NCI-H460 (cell line): ENCODE results near the gene ITFG2. TPM values are rescaled to one million over a fixed set of nuclear protein-coding genes. Genes with fewer than 3 reads are reported as not detected.

ENCODE experiments used
- DNase-seq: peaks from one replicate; pipeline ENCODE4 v3.0.0-alpha.2; 2016; ENCODE audit warnings: low read depth; ENCODE audit errors: extremely low read depth
- total RNA-seq: library from RNA; depleted of rRNA; stranded (reverse); fragments of >200 nt; shearing (Covaris generic); gene quantifications from 2 replicates; pipeline ENCODE4 v1.2.3, GENCODE V29; 2014

ITFG2 gene
- total RNA-seq, 1 experiment from 2014 or later: 8.7 TPM

DNA sequence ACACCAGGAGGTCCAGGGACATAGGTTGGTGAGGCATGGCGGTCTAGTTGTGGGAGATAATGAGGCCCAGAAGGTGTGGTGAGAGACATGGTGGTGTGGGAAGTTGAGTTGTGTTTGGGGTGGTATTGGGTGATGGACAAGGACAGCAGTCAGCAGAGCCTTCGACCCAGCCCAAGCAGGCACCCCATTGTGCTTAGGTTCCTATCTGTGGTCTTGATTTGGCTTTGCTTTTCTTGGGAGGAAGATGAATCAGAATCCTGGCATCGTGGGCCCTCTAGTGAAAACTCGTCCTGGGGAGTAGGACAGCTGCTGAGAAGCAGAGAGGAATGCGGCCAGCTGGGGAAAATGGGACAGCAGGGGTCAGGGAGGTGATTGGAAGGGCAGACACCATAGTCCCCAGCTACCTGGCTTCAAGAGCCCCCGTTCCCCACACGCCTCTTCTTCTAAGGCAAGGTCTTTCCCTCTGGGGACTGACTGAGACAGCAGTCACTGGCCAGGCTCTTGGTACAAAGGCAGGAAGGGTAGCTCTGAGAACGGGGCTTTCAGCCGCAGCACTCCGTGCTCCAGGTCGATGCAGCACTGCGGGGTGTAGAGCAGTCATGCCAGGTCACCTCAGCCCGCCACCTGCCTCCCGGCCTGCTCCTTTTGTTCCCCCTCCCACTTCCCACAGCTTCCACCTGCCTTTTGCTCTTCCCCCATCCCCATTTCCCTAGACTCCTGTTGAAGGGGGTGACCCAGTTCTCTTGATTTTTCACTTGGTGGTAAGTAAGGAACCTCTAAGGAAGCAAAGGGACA is 14.4 kb downstream of the ITFG2 start:
- no peak for DNase-seq

DNA sequence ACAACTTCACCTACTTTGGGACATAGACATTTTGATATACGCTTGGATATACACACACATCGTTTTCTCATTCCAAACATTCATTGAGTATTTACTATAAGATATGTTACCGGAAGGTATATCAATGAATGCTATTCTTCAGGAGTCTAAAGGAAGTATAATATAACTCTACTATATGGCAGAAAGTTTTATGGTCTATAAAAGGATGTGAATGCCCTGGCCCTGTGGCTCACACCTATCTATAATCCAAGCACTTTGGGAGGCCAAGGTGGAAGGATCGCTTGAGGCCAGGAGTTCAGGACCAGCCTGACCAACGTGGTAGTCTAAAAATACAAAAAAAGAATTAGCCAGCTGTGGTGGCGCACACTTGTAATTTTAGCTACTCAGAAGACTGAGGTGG is 16.8 kb downstream of the ITFG2 start:
- no peak for DNase-seq

DNA sequence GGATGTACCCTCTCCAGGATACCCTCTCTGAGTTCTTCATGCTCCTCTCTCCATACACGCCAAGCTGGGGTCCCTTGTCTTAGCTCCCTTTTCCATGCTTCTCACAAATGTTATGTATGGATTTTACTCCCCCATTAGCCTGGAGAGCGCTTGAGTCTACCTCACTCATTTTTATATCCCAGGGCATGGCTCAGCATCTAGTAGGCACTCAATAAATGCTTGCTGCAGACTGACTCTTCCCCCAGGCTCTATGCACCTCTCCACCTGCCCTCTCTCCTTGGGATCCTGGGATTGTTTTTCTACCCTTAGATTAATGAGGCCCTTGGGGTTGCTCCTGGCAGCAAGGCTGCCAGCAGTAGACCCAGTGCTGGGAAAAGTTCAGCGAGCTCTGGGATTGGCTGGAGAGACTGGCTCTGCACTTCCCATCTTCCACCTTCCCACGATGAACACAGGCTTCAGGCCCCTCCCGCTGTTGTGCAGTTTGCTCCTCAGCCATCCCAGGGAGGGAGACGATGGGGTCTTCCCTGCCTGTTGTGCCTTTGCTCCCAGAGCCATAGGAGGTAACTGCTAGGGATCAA is 20.2 kb downstream of the ITFG2 start:
- DNase-seq: no peak

DNA sequence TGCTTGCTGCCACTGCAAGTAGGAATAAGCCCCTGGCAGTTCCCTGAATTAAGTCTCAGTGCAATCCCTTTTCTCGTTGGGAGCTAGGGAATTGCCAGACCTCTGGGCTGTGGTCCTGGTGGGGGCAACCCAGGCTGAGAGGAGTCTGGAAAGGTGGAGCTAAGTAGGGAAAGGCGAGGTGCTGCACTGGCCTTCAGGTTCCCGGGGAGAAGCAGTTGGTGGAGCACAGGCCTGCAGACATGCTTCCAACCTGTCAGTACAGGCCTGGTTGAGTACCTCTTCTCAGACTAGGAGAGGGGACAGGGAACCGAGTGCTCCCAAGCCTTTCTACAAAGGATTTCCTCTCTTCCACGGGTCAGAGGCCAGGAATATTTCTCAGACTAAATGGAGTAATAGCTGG is 20.9 kb downstream of the ITFG2 start:
- no peak for DNase-seq

DNA sequence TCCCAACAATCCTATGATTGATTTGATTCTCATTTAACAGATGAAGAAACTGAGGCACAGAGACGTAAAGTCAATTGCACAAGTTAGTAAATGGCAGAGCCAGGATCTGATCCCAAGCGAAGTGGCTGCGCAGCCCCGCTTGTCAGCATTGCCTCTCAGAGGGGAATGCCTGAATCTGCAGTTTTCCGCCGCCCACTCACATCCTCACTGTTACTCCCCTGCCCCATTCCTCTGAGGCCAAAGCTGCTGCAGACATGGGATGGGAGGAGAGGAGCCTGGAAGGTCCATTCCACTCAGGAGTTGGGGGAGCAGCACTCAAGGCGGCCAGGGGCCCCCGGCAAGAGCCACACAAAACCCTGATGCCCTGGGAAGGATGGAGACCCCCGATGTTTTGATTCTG is 21.3 kb downstream of the ITFG2 start:
- no peak for DNase-seq

DNA sequence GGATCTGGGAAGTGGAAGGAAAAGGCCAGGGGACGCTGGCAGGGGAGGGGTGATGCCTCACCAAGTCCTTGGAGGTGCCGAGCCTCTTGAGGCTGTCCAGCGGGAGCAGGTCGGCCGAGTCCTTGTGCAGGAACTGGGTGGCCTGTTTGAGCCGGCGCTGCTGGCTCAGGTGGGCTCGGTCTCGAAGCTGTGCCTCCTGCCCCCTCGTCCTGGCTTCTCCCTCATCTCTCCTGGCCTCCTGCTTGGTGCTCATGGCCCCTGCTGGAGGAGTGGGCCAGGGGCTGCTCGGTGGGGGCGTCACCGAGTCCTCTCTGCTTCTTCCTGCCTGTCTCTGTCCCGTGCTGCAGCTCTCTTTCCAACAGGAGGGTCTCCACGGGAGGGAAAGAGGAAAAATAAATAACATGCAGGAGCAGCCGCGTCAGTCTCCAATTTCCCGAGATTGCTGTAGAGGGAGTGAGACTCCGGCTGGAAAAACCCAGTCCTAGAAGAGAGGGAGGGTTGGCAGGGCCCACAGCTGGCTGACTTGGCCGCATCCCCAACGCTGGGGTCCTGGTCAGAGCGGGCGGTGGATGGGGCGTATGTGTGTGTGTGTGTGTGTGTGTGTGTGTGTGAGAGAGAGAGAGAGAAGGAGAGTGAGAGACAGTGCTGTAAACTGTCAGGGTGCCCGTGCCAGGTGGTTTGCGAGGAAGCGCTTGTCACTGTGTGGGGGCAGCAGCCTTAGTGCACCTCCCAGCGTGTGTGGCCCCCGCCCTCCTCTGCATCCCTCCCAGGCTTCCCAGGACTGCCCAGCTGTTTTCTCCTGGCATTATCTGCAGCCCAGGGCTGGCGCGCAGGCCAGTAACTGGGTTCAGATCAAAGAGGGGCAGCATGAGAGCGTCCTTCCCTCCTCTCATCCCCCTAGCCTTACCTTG is 22.4 kb downstream of the ITFG2 start, which contains the start of gene NRIP2:
Gene NRIP2, minus strand, starts transcription at position 455 of the 911 bp plus-strand sequence. Its CDS starts 52 bp downstream, at position 403.
- DNase-seq: no peak

DNA sequence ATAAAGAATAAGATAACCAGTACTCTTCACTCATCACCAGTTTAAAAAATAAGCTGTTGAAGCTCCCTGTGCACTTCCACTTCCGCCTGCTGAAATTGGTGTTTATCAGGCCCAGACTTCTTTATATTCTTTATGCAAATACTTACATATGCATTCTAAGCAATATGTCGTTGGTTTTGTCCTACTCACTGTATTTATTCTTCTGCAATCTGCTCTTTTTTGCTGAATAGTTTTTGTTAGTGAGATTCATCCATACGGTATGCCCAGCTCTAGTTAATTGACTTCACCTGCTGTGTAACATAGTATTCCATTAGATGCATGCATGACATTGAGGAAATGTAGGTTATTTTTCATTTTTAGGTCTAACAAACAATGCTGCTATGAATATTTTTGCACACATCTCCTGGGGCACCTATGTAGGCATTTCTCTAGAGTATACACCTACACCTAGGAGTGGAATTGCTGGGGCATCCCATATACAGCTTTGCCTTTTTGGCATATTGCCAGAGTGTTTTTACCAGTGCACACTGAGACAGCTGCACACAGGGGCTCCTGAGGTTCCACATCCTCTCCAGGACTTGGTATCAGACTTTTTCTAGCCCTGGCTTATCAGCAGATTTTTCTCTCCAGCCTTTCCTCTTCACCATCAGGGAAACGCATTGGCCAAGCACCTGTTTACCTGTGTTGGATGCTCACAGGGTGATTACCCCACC is 23.4 kb downstream of the ITFG2 start:
- no peak for DNase-seq

DNA sequence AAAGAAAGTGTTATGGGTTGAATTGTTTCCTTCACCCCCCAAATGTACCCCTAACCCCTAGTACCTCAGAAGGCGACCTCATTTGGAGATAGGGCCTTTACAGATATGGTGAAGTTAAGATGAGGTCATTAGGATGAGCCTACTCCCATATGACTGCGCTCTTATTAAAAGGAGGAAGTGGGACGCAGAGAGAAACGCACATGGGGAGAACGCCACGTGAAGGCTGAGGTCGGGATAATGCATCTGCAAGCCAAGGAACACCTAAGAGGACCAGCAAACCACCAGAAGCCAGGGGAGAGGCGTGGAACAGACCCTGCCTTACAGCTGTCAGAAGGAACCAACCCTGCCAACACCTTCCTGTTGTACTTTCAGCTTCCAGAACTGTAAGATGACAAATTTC is 24.1 kb downstream of the ITFG2 start:
- DNase-seq: no peak

DNA sequence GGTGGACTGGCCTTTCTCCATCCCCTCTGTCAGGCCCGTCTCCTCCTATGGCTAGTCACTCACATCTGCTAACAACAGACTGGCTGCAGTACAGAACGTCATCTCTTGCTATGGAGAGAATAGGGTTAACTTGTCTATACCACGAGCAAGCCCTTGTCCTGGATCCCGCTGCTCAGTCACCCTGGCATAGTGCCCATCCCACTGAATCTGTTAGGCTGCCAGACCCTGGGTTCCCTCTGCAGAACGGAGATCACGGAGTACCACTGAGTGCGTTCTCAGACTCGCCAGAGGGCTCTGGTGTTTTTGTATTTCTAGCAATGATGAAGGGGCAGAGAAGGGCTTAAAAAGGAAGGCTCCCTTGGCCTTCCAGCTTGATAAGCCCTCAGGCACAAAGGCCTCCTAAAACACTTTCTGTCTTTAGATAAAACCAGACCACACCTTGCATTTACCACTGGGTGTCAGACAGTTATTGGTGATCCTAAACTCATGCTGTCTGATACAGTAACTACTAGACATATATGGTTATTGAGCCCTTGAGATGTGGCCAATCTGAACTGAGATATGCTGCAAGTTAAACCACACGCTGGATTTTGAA is 28.7 kb downstream of the ITFG2 start:
- DNase-seq: no peak

DNA sequence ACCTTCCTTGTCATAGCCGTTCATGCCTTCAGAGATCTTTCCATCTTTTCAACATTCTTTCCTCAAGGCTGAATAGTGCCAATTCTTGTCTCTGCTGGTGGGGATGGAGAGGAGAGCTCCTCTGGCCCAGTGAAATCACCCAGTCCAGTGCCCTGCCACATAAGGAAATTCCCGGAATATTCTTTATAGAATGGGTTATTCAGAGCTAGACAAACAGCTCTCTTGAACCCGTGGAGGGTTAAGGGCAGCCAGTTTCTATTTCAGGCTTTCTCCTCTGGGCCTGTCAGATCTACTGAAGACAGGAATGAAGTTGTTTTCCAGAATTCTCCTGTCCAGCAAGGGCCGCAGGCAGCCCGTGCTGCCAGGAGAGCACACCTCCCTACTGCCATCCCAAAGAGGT is 30.5 kb downstream of the ITFG2 start:
- DNase-seq: no peak

DNA sequence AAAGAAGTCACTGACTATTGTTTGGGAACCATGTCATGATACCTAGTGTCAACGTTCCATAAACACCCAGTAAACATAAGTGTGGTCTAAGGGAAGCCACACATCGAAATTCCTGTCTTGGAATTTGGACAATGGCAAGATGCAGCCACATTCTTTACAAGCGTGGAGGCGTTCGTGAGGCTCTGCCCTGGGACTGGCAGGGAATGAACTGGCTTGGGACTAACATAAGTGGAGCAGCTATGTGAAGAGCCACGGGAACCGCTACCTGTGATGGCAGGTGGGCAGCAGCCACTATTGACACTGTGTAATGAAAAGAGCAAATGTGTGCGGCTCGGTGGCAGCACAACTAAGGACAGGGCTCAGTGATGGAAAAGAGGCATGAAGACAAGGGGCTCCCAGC is 32.3 kb downstream of the ITFG2 start:
- DNase-seq: no peak

DNA sequence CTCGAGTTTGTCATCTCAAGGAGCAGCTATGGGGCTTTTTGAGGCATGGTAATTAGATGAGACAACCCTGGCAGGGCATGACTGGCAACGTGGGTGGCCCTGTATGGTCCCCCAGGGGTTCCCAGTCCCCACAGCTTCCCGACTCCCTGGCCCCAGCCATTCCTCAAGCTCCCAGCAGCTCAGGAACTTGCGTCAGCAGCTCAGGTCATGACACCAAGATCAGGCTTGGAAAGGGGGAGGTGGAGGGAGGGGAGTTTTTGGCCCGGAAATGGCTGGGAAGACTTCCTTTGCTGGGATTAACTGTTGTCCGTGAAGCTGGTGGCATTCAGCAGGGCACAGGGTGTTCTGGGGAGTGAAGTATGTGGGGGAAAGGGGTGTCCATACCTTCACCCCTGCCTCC is 32.8 kb downstream of the ITFG2 start:
- DNase-seq: peak; percentile 7

DNA sequence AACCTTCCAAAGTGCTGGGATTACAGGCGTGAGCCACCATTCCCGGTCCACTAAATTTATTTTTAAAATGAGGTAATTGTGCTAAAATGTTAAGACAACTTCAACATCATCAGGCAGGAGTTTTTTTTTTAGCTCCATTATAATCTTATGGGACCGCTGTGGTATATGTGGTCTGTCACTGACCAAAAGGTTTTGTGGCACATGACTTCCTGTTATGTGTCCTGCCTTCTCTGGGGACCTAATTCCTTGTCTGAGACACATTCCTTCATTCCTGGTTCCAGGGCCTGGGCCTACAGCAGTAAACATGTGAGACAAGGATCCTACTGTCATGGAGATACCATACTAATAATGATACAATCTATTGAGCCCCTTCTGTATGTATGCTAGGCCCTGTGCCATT is 39.5 kb downstream of the ITFG2 start:
- DNase-seq: no peak

DNA sequence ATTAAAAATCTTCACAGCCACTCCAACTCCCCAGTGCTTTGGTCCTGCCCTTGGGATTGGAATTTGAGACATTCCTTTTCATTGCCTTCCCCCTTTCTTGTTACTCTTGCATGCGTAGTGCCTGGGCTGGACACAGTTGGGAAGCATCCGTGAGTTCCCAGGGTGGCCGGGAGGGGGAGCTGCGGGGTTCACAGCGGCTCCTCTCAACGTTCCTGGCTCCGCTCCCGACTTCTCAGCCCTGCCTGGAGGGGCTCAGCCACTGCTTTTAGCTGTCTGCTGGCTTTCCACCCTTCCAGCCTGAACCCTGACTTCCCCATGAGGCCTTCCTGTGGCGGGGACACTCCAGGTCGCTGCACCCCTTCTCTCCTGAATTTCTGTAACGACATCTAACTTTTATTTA is 41.2 kb downstream of the ITFG2 start:
- peak; percentile 56 for DNase-seq

DNA sequence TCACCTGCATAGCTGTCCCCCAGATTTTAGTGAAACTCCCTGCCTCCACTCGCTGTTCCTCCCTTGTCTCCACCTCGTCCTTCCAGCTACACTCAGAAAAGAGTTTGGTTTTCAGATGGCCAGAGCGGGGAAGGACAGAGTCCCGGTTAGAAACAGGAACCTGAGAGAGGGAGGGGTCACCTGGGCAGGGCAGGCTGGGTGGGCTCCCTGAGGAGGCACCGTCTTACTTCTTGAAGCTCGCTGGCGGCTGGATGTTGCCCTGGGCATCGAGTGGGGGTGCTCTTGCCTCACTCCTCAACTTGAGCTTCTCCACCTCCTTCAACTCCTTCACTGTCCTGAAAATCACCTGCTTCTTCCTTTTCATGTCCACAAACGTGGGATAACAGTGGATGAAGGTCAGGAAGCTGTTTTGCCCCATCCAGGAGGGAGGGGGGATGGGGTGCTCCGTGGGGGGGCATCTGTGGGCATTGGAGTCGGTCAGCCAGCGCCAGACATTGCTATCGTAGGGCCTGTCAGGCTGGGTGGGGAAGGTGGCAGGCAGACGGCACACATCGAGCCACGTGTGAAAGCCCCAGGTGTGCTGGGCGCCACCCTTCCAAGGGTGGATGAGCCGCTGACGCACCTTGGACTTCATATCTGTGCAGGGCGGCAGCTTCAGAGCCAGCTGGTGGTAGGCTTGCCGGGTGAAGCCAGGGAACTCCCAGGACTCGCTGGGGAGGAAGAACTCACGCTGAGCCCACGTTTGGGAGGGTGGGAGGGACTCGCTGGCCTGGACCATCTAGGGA is 42.4 kb downstream of the ITFG2 start:
- DNase-seq: no peak

DNA sequence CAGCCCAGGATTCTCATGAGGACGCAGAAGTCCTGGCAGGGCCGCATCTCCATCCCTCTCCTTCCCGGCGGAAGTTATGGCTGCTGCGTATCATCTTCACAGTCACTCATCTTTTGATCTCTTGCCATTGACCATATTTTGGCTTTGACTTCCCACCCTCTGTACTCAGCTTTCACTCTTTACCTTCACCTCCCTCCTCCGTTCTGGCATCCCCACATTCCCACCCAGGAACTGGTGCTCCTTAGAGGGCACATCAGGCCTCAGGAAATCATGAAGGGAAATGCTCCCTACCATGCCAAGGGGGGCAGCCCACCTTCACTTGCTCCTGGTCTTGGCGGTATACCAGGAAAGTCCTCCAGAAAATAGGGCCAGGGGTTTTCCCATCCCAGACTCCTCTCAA is 43.1 kb downstream of the ITFG2 start:
- no peak for DNase-seq

DNA sequence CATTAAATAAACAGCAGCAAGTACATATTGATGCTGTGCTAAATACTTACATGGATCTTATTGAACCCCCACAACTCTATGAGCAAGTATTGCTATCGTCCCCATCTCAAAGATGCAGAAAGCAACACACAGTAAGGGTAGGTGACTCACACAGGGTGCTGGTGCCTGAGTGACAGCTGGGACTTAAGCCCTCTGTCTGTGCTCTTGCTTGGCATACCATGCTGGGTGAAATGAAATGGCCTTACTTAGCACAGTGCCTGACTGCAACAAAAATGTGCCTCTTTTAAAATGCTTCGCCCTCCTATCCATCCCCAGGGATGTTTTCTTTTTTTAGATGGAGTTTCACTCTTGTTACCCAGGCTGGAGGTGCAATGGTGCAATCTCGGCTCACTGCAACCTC is 43.6 kb downstream of the ITFG2 start:
- no peak for DNase-seq

DNA sequence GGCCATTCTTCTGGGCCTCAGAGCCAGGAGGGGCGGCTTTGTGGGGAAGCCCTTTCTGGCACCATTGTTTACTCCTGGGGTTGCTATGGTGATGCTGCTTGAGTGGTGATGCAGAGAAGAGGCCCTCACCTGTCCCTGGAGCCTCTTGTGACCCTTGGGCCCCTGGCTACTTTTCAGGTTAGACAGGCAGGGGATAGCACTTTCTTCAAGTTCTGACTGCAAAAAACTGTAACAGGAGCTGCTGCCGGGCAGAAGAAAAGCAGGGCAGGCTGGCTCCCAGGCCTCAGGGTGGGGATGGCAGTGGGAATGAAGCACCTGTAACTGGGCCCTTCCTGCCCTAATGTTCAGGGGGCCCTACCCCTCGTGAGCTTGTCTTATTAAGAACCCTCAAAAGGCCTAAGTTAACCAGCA is 44.6 kb downstream of the ITFG2 start, which contains the start of gene TEX52:
Gene TEX52, minus strand, starts transcription at position 19 of the 411 bp plus-strand sequence. Its CDS starts 13 bp downstream, at position 6.
- no peak for DNase-seq

DNA sequence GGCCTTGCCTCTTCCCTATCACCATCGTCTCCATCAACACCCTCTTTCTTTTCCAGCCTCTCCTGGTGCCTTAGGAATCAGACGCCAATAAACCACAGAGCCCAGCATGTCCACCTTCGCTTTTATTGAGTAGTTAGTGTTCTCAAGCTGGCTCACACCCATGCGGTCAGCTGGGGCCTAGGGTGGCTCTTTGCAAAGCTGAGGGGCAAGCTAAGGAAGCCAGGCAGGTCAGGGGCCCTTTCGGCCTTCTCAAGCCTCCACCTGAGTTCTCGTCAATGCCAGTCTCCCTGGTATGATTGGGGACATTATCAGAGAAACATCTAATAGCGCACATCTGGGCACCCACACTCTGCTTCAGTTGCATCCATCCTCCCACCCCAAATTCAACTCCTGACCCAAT is 45.1 kb downstream of the ITFG2 start:
- DNase-seq: no peak
